Stimulated activated CD8-positive, alpha-beta memory T cell treated with anti-CD3 and anti-CD28 coated beads, Interleukin-15, amount 100 ng/mL, for 24 hours (primary cell): ENCODE data around the gene LARP1B.
"Not testable (repeated sequence)": the region's sequence is repeated elsewhere in the genome, so short reads cannot be mapped to it uniquely, and the experiment has no call there.

Experiments used
- DNase-seq: peaks from one replicate; pipeline ENCODE4 v3.0.0-alpha.2; 2020; ENCODE audit warnings: low read depth

The LARP1B gene

GRCh38 chr4:128060699-128061565, at the start of gene LARP1B:
LARP1B (plus strand) TSS chr4:128061312; CDS start chr4:128074952, 13,640 bp downstream.
- peak; percentile 73 for DNase-seq

DNA sequence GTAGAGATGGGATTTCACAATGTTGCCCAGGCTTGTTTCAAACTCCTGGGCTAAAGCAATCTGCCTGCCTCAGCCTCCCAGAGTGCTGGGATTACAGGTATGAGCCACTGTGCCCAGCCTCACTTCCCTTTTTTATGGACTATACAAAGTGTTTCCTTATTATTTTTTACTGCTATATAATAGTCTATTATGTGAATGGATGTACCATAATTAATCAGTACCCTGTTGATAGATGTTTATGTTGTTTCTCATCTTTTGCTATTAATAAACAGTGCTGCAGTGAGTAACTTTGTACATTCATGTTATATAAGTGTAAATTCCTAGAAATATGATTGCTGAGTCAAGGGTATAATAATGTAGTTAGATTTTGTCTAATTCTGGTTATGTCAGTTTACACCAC, 35.8 kb upstream of the LARP1B start:
- DNase-seq, result no peak

DNA sequence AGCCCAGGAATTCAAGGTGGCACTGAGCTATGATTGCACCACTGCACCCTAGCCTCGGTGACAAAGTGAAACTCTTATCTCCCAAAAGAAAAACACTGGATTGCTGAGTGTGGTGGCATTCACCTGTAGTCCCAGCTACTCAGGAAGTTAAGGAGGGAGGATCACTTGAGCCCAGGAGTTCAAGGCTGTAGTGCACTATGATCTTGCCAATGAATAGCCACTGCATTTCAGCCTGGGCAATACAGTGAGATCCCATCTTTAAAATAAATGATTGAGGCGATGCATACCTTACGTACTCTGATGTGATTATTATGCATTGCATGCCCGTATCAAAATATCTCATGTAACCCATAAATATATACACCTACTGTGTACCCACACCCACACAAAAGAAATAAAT, 31.2 kb upstream of the LARP1B start:
- no peak for DNase-seq

- DNase-seq, result no peak
Measured at GRCh38 chr4:128031756-128032384, 29.2 kb upstream of the LARP1B start.

DNA sequence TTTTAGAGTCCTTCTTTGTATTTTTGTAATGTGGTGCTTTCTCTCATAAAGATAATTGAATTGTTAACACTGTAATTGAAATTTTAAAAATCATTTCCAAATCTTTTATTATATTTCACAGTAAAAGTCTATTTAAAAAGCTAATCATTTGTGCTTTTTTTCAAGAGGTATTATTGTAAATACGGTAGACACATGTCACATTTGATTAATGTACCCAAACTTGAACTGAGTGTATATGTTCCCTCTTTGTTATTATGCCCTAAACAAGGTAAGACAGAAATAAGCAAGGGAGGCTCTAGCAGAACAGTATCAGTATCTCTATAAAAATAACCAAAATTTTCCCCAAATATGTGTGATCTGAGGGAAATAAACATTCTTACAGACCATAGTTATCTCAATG, 21.5 kb upstream of the LARP1B start:
- DNase-seq, result no peak

- not testable (repeated sequence) for DNase-seq
Measured at GRCh38 chr4:128047019-128047418, 14.1 kb upstream of the LARP1B start.

- not testable (repeated sequence) for DNase-seq
Measured at GRCh38 chr4:128047514-128047913, 13.6 kb upstream of the LARP1B start.

GRCh38 chr4:128051229-128051628, 9.9 kb upstream of the LARP1B start:
- DNase-seq, result not testable (repeated sequence)

DNA sequence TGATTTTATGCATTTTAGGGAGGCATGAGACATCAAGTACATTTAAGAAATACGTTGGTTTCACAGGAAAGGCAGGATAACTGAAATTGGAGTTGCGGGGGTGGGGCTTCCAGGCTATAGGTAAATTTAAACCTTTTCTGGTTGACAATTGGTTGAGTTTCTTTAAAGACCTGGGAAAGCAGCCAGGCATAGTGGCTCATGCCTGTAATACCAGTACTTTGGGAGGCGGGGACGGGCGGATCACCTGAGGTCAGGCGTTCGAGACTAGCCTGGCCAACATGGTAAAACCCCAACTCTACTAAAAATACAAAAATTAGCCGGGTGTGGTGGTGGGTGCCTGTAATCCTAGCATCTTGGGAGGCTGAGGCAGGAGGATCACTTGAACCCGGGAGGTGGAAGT, 6.2 kb upstream of the LARP1B start:
- DNase-seq, result not testable (repeated sequence)

DNA sequence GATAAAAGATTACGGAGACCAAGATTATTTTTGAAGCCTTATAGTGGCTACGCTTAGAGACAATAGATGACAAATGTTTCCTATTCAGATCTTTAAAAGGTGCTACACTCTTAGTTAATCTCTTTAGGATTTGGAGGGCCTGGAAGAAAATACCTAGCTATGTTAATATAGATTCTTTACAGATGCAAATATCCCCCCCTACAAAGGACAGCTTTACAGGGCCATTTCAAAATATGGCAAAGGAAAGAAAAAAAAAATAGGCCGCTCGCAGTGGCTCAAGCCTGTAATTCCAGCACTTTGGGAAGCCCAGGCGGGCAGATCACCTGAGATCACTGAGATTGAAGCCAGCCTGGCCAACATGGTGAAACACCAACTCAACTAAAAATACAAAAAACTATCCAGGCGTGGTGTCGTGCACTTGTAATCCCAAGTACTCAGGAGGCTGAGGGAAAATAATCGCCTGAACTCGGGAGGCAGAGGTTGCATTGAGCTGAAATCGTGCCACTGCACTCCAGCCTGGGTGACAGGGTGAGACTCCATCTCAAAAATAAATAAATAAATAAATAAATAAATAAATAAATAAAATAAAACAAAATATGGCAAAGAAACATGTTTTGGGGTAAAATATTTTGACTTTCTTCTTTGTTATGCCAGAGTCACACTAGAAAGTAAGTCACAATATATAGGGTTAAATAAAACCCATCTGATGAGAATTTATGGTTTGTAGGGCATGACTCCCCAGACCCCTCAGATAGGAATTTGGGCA, 5.5 kb upstream of the LARP1B start:
- not testable (repeated sequence) for DNase-seq

GRCh38 chr4:128056396-128056795, 4.7 kb upstream of the LARP1B start:
- no peak for DNase-seq

GRCh38 chr4:128060121-128060698, 902 bp upstream of the LARP1B start:
- no peak for DNase-seq

DNA sequence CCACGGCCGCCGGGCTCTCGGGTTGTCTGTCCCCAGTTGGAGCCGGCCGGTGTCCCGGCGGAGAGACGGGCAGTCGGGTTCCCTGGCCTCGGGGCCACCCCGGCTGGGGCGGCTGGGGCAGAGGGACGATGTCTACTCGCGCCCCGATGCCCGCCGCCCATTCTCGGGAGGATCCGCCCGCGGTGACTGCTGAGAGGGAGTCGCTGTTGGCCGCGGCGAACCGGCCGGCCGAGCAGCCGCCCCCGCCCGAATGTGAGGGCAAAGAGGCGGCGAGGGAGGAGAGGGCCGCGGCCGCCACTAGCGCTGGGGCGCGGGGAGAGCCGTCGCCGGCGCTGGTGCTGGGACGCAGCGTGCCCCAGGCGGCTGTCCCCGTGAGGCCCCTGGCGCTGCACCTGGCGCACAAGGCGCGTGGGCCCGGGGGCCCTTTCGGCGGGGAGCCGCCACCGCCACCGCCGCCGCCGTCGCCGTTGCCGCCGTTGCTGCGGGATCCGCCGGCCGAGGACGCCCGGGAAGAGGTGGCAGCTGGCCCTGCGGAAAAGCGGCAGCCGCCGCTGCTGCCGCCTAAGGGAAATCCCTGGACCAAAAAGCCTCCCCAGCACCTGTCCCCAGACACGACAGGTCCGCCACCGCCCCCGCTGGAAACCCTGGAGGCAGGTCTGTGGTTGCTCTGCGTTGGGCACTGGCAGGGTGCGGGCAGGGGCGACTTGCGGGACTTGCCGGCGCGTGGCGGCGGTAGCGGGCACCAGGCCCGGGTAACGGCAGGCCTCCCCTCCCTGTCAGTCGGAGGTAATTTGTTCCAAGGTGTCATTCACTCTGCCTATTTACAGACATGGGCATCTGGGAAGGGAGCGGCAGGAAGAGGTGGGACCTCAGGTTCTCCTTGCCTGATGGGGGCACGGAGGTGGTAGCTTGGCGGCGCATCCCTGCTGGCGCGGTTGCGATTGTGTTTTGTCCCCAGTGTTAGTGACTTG, 739 bp downstream of the LARP1B start:
- DNase-seq, result peak; percentile 28

DNA sequence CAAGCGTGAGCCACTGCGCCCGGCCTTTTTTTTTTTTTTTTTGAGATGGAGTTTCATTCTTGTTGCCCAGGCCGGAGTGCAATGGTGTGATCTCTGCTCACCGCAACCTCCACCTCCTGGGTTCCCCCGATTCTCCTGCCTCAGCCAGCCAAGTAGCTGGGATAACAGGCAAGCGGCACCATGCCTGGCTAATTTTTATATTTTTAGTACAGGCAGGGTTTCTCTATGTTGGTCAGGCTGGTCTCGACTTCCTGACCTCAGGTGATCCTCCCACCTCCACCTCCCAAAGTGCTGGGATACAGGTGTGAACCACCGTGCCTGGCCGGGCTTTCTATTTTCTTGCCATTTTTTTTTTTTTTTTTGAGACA, 5.3 kb downstream of the LARP1B start:
- not testable (repeated sequence) for DNase-seq

GRCh38 chr4:128068918-128069317, 7.8 kb downstream of the LARP1B start:
- DNase-seq, result no peak

GRCh38 chr4:128076464-128076863, 15.4 kb downstream of the LARP1B start:
- no peak for DNase-seq

- not testable (repeated sequence) for DNase-seq
Measured at GRCh38 chr4:128095293-128095692, 34.2 kb downstream of the LARP1B start.

- no peak for DNase-seq
Measured at GRCh38 chr4:128107766-128108165, 46.7 kb downstream of the LARP1B start.

- no peak for DNase-seq
Measured at GRCh38 chr4:128123036-128123435, 61.9 kb downstream of the LARP1B start.

DNA sequence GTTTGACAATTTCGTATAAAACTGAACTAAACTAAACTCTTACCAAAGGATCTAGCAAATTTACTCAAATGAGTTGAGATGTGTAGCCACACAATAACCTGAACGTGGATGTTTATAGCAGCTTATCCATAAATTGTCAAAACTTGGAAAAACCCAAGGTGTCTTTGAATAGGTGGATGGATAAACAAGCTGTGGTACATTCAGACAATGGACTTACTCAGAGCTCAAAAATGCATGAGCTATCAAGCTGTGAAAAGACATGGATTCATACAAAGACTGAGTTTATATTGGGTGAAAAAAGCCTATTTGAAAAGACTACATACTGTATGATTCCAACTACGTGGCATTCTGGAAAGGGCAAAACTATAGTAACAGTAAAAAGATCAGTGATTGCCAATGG, 69.5 kb downstream of the LARP1B start:
- DNase-seq, result no peak

GRCh38 chr4:128134925-128135324, 73.8 kb downstream of the LARP1B start:
- no peak for DNase-seq
